Nephron (organoid): ENCODE measurements around the gene SLC43A2.

Source experiments
- H3K27ac Mint-ChIP-seq, 3 experiments: 2 replicates each; pipeline ENCODE4 v1.8.0; 2020; ENCODE audit warnings: mixed read lengths in 3 of 3, mild to moderate bottlenecking in 2 of 3, moderate library complexity in 1 of 3
- H3K27me3 Mint-ChIP-seq: 2 replicates; pipeline ENCODE4 v1.8.0; 2021; ENCODE audit warnings: low read depth, mild to moderate bottlenecking, moderate library complexity, mixed read lengths
- H3K36me3 Mint-ChIP-seq: 2 replicates; pipeline ENCODE4 v1.8.0; 2020; ENCODE audit warnings: low read depth, mixed read lengths
- H3K4me1 Mint-ChIP-seq: 2 replicates; pipeline ENCODE4 v1.8.0; 2020; ENCODE audit warnings: mixed read lengths
- H3K4me3 Mint-ChIP-seq, 3 experiments: 2 replicates each; pipeline ENCODE4 v1.8.0; 2020; ENCODE audit warnings: mild to moderate bottlenecking in 3 of 3, mixed read lengths in 3 of 3, moderate library complexity in 2 of 3
- H3K9me3 Mint-ChIP-seq: 2 replicates; pipeline ENCODE4 v1.8.0; 2020; ENCODE audit warnings: mixed read lengths
- CTCF ChIP-seq, 3 experiments: fragments of 200-600 bp; sonication (generic); IDR thresholded peaks; one replicate each; pipeline ENCODE4 v1.5.0; 2021; ENCODE audit warnings: antibody characterized with exemption in 3 of 3; ENCODE audit not compliant: unreplicated experiment in 3 of 3

Gene SLC43A2

GRCh38 chr17:1521086-1521640 is 107.5 kb downstream of the SLC43A2 start:
- H3K9me3 Mint-ChIP-seq, result no peaks in the 10 kb centered on the region
- peak overlapping the region in 2 of 3 experiments; percentile 77 to 87 for H3K27ac Mint-ChIP-seq
- H3K4me3 Mint-ChIP-seq, result peak overlapping the region in 2 of 3 experiments; percentile 42 to 50
- H3K4me1 Mint-ChIP-seq, result peaks cover 38% of the 10 kb centered on the region
- no peak for TF ChIP-seq CTCF (IDR thresholded peaks at IDR 0.05; ENCODE audit: unreplicated experiment in 3 of 3)
- H3K27me3 Mint-ChIP-seq, result no peaks in the 10 kb centered on the region
- peaks cover 17% of the 10 kb centered on the region for H3K36me3 Mint-ChIP-seq

- peaks cover 11% of the 10 kb centered on the region for H3K36me3 Mint-ChIP-seq
- TF ChIP-seq CTCF (IDR thresholded peaks at IDR 0.05; ENCODE audit: unreplicated experiment in 3 of 3), result no peak
- H3K27me3 Mint-ChIP-seq, result no peaks in the 10 kb centered on the region
- H3K4me1 Mint-ChIP-seq, result peaks cover 48% of the 10 kb centered on the region
- H3K4me3 Mint-ChIP-seq, result peak overlapping the region in 2 of 3 experiments; percentile 39 to 84
- H3K9me3 Mint-ChIP-seq, result no peaks in the 10 kb centered on the region
- H3K27ac Mint-ChIP-seq, result peak overlapping the region in 2 of 3 experiments; percentile 26 to 87
Observed at GRCh38 chr17:1519678-1520077, 109.0 kb downstream of the SLC43A2 start.
